Calu3 (cell line): ENCODE measurements around the gene DMD. TPM values are rescaled to one million over a fixed set of nuclear protein-coding genes. Genes with fewer than 3 reads are reported as not detected.

Experiments used
- BruUV-seq: library from RNA; stranded (reverse); fragments of 400-500 nt; replicated peaks from 2 replicates; lab custom pipeline; 2021; lab: Mats Ljungman, UMichigan
- CTCF ChIA-PET: fragments of 300-600 bp; sonication (Branson Sonifier 250); formaldehyde crosslinking; loops from one replicate; lab custom pipeline; 2022; ENCODE audit warnings: antibody characterized with exemption; lab: Charles Lee
- DNase-seq: peaks from one replicate; pipeline ENCODE4 v3.0.0; 2022
- H3K27ac Mint-ChIP-seq: one replicate; pipeline ENCODE4 v1.8.0; 2022; ENCODE audit warnings: mixed read lengths; ENCODE audit not compliant: unreplicated experiment
- H3K27me3 Mint-ChIP-seq: one replicate; pipeline ENCODE4 v1.8.0; 2022; ENCODE audit warnings: mixed read lengths; ENCODE audit not compliant: unreplicated experiment
- H3K36me3 Mint-ChIP-seq: one replicate; pipeline ENCODE4 v1.8.0; 2022; ENCODE audit warnings: mild to moderate bottlenecking, moderate library complexity, mixed read lengths; ENCODE audit not compliant: insufficient read depth, unreplicated experiment
- H3K4me1 Mint-ChIP-seq: one replicate; pipeline ENCODE4 v1.8.0; 2022; ENCODE audit warnings: mild to moderate bottlenecking, low read depth, mixed read lengths; ENCODE audit not compliant: unreplicated experiment
- H3K4me3 Mint-ChIP-seq: one replicate; pipeline ENCODE4 v1.8.0; 2022; ENCODE audit warnings: mild to moderate bottlenecking, low read depth, moderate library complexity, mixed read lengths; ENCODE audit not compliant: unreplicated experiment
- H3K9me3 Mint-ChIP-seq: one replicate; pipeline ENCODE4 v1.8.0; 2022; ENCODE audit warnings: low read depth, mixed read lengths; ENCODE audit not compliant: unreplicated experiment
- intact Hi-C: fragments of 100-400 bp; cut with micrococcal nuclease; formaldehyde crosslinking; loops from one replicate; pipeline ENCODE4 v1.10.0; 2022; ENCODE audit not compliant: unreplicated experiment
- total RNA-seq: library from RNA; stranded (reverse); gene quantifications from 2 replicates; pipeline ENCODE4 v1.2.3, GENCODE V29; 2022
- TF ChIP-seq, protein P1 (sequence below): fragments of 200-600 bp; IDR thresholded peaks from one replicate; pipeline ENCODE4 v1.8.0; 2022; ENCODE audit warnings: antibody characterized with exemption; ENCODE audit not compliant: unreplicated experiment

DMD gene
- total RNA-seq, 1 experiment from 2014 or later: 11.6 TPM

GRCh38 chrX:32472364-32472763 lies 739.0 kb downstream of the DMD start:
- no TSS peak for BruUV-seq
- no peak overlapping the region for H3K4me3 Mint-ChIP-seq
- H3K9me3 Mint-ChIP-seq: no peaks in the 10 kb centered on the region
- H3K4me1 Mint-ChIP-seq: no peaks in the 10 kb centered on the region
- intact Hi-C loops: no loop called here
- no peak overlapping the region for H3K27ac Mint-ChIP-seq
- H3K36me3 Mint-ChIP-seq: no peaks in the 10 kb centered on the region
- no peaks in the 10 kb centered on the region for H3K27me3 Mint-ChIP-seq
- CTCF ChIA-PET: no interaction called here
- TF ChIP-seq, protein P1, sequence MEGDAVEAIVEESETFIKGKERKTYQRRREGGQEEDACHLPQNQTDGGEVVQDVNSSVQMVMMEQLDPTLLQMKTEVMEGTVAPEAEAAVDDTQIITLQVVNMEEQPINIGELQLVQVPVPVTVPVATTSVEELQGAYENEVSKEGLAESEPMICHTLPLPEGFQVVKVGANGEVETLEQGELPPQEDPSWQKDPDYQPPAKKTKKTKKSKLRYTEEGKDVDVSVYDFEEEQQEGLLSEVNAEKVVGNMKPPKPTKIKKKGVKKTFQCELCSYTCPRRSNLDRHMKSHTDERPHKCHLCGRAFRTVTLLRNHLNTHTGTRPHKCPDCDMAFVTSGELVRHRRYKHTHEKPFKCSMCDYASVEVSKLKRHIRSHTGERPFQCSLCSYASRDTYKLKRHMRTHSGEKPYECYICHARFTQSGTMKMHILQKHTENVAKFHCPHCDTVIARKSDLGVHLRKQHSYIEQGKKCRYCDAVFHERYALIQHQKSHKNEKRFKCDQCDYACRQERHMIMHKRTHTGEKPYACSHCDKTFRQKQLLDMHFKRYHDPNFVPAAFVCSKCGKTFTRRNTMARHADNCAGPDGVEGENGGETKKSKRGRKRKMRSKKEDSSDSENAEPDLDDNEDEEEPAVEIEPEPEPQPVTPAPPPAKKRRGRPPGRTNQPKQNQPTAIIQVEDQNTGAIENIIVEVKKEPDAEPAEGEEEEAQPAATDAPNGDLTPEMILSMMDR: no peak
- DNase-seq: no peak

GRCh38 chrX:32455704-32456103 lies 755.6 kb downstream of the DMD start:
- Mint-ChIP-seq H3K4me1 (no peaks in the 10 kb centered on the region), H3K27me3 (no peaks in the 10 kb centered on the region), H3K27ac (no peak overlapping the region), H3K9me3 (no peaks in the 10 kb centered on the region), H3K4me3 (no peak overlapping the region), H3K36me3 (no peaks in the 10 kb centered on the region)
- no peak for DNase-seq
- TF ChIP-seq, protein P1: no peak
- intact Hi-C loops: no loop called here
- BruUV-seq: no TSS peak
- CTCF ChIA-PET: no interaction called here

- no peak for DNase-seq
- Mint-ChIP-seq H3K27me3 (no peaks in the 10 kb centered on the region), H3K9me3 (no peaks in the 10 kb centered on the region), H3K36me3 (no peaks in the 10 kb centered on the region), H3K27ac (no peak overlapping the region), H3K4me3 (no peak overlapping the region), H3K4me1 (no peaks in the 10 kb centered on the region)
- no TSS peak for BruUV-seq
- TF ChIP-seq, protein P1: no peak
- intact Hi-C loops: no loop called here
- CTCF ChIA-PET: no interaction called here
These were observed 759.2 kb downstream of the DMD start for GRCh38 chrX:32451954-32452695.

DNA sequence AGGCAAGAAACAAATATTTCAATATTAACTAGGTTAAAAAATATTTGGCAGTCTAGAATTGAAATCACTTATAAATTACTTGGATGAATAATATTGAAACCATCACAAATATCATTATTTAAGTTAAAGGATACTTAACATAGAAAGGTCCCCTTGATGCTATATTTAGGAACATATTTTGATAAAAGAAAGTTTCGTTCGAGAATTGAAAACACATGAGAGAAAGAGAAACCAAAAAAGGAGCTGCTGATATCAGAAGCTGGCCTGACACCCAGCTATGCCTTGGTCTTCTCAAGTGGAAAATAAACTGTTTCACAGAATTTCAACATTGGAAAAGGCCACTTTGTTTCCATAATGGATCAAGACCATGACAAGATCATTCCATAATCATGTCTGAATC lies 762.4 kb downstream of the DMD start:
- Mint-ChIP-seq H3K36me3 (no peaks in the 10 kb centered on the region), H3K27ac (no peak overlapping the region), H3K4me1 (no peaks in the 10 kb centered on the region), H3K27me3 (no peaks in the 10 kb centered on the region), H3K4me3 (no peak overlapping the region), H3K9me3 (peaks cover 4% of the 10 kb centered on the region)
- no TSS peak for BruUV-seq
- DNase-seq: no peak
- intact Hi-C loops: no loop called here
- TF ChIP-seq, protein P1: no peak
- CTCF ChIA-PET: no interaction called here
